Adipocyte (in vitro differentiated cells): ENCODE results near the gene PRMT7.

ENCODE experiments used
- DNase-seq: peaks from one replicate; pipeline ENCODE4 v3.0.0-alpha.2; 2015; ENCODE audit warnings: low read depth
- H3K27me3 ChIP-seq: replicated peaks from 2 replicates; pipeline ENCODE4 v1.7.0; 2013; ENCODE audit warnings: mild to moderate bottlenecking, low read length, moderate library complexity; ENCODE audit not compliant: control insufficient read depth, insufficient read depth
- H3K36me3 ChIP-seq: 2 replicates; pipeline ENCODE4 v1.7.0; 2013; ENCODE audit warnings: low read length, mild to moderate bottlenecking, moderate library complexity; ENCODE audit not compliant: control insufficient read depth, insufficient read depth, severe bottlenecking
- H3K4me1 ChIP-seq: 2 replicates; pipeline ENCODE4 v1.7.0; 2013; ENCODE audit warnings: mild to moderate bottlenecking, low read length, moderate library complexity; ENCODE audit not compliant: control insufficient read depth, insufficient read depth
- H3K4me3 ChIP-seq: 2 replicates; pipeline ENCODE4 v1.7.0; 2013; ENCODE audit warnings: mild to moderate bottlenecking, low read length, moderate library complexity
- H3K9ac ChIP-seq: 2 replicates; pipeline ENCODE4 v1.7.0; 2013; ENCODE audit warnings: mild to moderate bottlenecking, low read length, moderate library complexity
- H3K9me3 ChIP-seq: 2 replicates; pipeline ENCODE4 v1.7.0; 2013; ENCODE audit warnings: mild to moderate bottlenecking, low read length, moderate library complexity; ENCODE audit not compliant: control insufficient read depth

Gene PRMT7

GRCh38 chr16:68351991-68352431 is 41.2 kb downstream of the PRMT7 start:
- no peak for DNase-seq
- no peak overlapping the region for H3K4me3 ChIP-seq
- peaks cover 92% of the 10 kb centered on the region for H3K36me3 ChIP-seq
- H3K9me3 ChIP-seq = no peaks in the 10 kb centered on the region
- no peak overlapping the region for H3K9ac ChIP-seq
- no peaks in the 10 kb centered on the region for H3K27me3 ChIP-seq
- H3K4me1 ChIP-seq = no peaks in the 10 kb centered on the region

- H3K9ac ChIP-seq = no peak overlapping the region
- H3K4me3 ChIP-seq = no peak overlapping the region
- peaks cover 95% of the 10 kb centered on the region for H3K36me3 ChIP-seq
- H3K9me3 ChIP-seq = no peaks in the 10 kb centered on the region
- no peak for DNase-seq
- no peaks in the 10 kb centered on the region for H3K4me1 ChIP-seq
- H3K27me3 ChIP-seq = no peaks in the 10 kb centered on the region
Measured at GRCh38 chr16:68353366-68353765, 42.5 kb downstream of the PRMT7 start.

GRCh38 chr16:68354816-68355215 is 44.0 kb downstream of the PRMT7 start:
- H3K9me3 ChIP-seq = no peaks in the 10 kb centered on the region
- no peaks in the 10 kb centered on the region for H3K27me3 ChIP-seq
- no peak overlapping the region for H3K9ac ChIP-seq
- H3K36me3 ChIP-seq = peaks cover 85% of the 10 kb centered on the region
- no peak overlapping the region for H3K4me3 ChIP-seq
- no peaks in the 10 kb centered on the region for H3K4me1 ChIP-seq
- DNase-seq = no peak

GRCh38 chr16:68355447-68356248 is 44.8 kb downstream of the PRMT7 start:
- no peak for DNase-seq
- no peaks in the 10 kb centered on the region for H3K9me3 ChIP-seq
- no peak overlapping the region for H3K9ac ChIP-seq
- H3K36me3 ChIP-seq = peaks cover 77% of the 10 kb centered on the region
- no peaks in the 10 kb centered on the region for H3K4me1 ChIP-seq
- H3K27me3 ChIP-seq = no peaks in the 10 kb centered on the region
- H3K4me3 ChIP-seq = no peak overlapping the region

- Histone ChIP-seq H3K36me3 (peaks cover 72% of the 10 kb centered on the region), H3K27me3 (no peaks in the 10 kb centered on the region), H3K4me1 (no peaks in the 10 kb centered on the region), H3K4me3 (no peak overlapping the region), H3K9me3 (no peaks in the 10 kb centered on the region), H3K9ac (no peak overlapping the region)
- DNase-seq = no peak
Measured at GRCh38 chr16:68356249-68356918, 45.6 kb downstream of the PRMT7 start.

GRCh38 chr16:68356919-68357286 is 46.1 kb downstream of the PRMT7 start:
- H3K9me3 ChIP-seq = no peaks in the 10 kb centered on the region
- no peak for DNase-seq
- no peaks in the 10 kb centered on the region for H3K4me1 ChIP-seq
- H3K36me3 ChIP-seq = peaks cover 67% of the 10 kb centered on the region
- H3K9ac ChIP-seq = no peak overlapping the region
- no peaks in the 10 kb centered on the region for H3K27me3 ChIP-seq
- H3K4me3 ChIP-seq = no peak overlapping the region

GRCh38 chr16:68357521-68357922 is 46.7 kb downstream of the PRMT7 start:
- H3K36me3 ChIP-seq = peaks cover 61% of the 10 kb centered on the region
- DNase-seq = no peak
- no peak overlapping the region for H3K4me3 ChIP-seq
- no peaks in the 10 kb centered on the region for H3K4me1 ChIP-seq
- no peak overlapping the region for H3K9ac ChIP-seq
- H3K27me3 ChIP-seq = no peaks in the 10 kb centered on the region
- no peaks in the 10 kb centered on the region for H3K9me3 ChIP-seq

- H3K4me3 ChIP-seq = no peak overlapping the region
- H3K4me1 ChIP-seq = no peaks in the 10 kb centered on the region
- H3K9ac ChIP-seq = no peak overlapping the region
- no peak for DNase-seq
- H3K27me3 ChIP-seq = no peaks in the 10 kb centered on the region
- H3K36me3 ChIP-seq = peaks cover 57% of the 10 kb centered on the region
- H3K9me3 ChIP-seq = no peaks in the 10 kb centered on the region
Measured at GRCh38 chr16:68357923-68358322, 47.1 kb downstream of the PRMT7 start.

GRCh38 chr16:68358951-68359350 is 48.1 kb downstream of the PRMT7 start:
- no peaks in the 10 kb centered on the region for H3K4me1 ChIP-seq
- no peaks in the 10 kb centered on the region for H3K27me3 ChIP-seq
- H3K9me3 ChIP-seq = no peaks in the 10 kb centered on the region
- H3K36me3 ChIP-seq = peaks cover 46% of the 10 kb centered on the region
- no peak overlapping the region for H3K9ac ChIP-seq
- no peak for DNase-seq
- no peak overlapping the region for H3K4me3 ChIP-seq

- Histone ChIP-seq H3K9ac (no peak overlapping the region), H3K4me1 (peaks cover 5% of the 10 kb centered on the region), H3K27me3 (no peaks in the 10 kb centered on the region), H3K9me3 (no peaks in the 10 kb centered on the region), H3K36me3 (peaks cover 40% of the 10 kb centered on the region), H3K4me3 (no peak overlapping the region)
- DNase-seq = no peak
Measured at GRCh38 chr16:68359398-68360191, 48.8 kb downstream of the PRMT7 start.

GRCh38 chr16:68360547-68360946 is 49.7 kb downstream of the PRMT7 start:
- Histone ChIP-seq H3K4me1 (peaks cover 13% of the 10 kb centered on the region), H3K9me3 (no peaks in the 10 kb centered on the region), H3K9ac (no peak overlapping the region), H3K27me3 (peaks cover 3% of the 10 kb centered on the region), H3K4me3 (no peak overlapping the region), H3K36me3 (peaks cover 32% of the 10 kb centered on the region)
- DNase-seq = no peak
